Umbilical cord (tissue), 2 donors: ENCODE measurements around the gene LPCAT1. TPM values are rescaled to one million over a fixed set of nuclear protein-coding genes. Genes with fewer than 3 reads are reported as not detected.

Source experiments
- DNase-seq: peaks from one replicate; pipeline ENCODE4 v3.0.0-alpha.2; 2015; ENCODE audit warnings: low spot score
- total RNA-seq: library from RNA; depleted of rRNA; stranded (reverse); fragments of >200 nt; gene quantifications from one replicate; pipeline ENCODE4 v1.2.3, GENCODE V29; 2014; ENCODE audit warnings: low replicate concordance; ENCODE audit not compliant: insufficient read depth

The LPCAT1 gene
- total RNA-seq, 1 donor from 2014 or later = 46.0 TPM

GRCh38 chr5:1497795-1498622 is 25.8 kb downstream of the LPCAT1 start:
- no peak for DNase-seq

- no peak for DNase-seq
Measured at GRCh38 chr5:1497242-1497777, 26.4 kb downstream of the LPCAT1 start.

GRCh38 chr5:1495525-1495897 is 28.2 kb downstream of the LPCAT1 start:
- DNase-seq = no peak

GRCh38 chr5:1494780-1495524 is 28.8 kb downstream of the LPCAT1 start:
- DNase-seq = no peak

GRCh38 chr5:1493941-1494340 is 29.8 kb downstream of the LPCAT1 start:
- DNase-seq = no peak

GRCh38 chr5:1493413-1493812 is 30.3 kb downstream of the LPCAT1 start:
- no peak for DNase-seq

GRCh38 chr5:1492757-1493156 is 31.0 kb downstream of the LPCAT1 start:
- no peak for DNase-seq

GRCh38 chr5:1490376-1490775 is 33.4 kb downstream of the LPCAT1 start:
- DNase-seq = no peak

- no peak for DNase-seq
Measured at GRCh38 chr5:1489754-1490153, 34.0 kb downstream of the LPCAT1 start.

- DNase-seq = no peak
Measured at GRCh38 chr5:1488882-1489680, 34.7 kb downstream of the LPCAT1 start.

GRCh38 chr5:1487079-1487764 is 36.5 kb downstream of the LPCAT1 start:
- no peak for DNase-seq

GRCh38 chr5:1486271-1486670 is 37.5 kb downstream of the LPCAT1 start:
- DNase-seq = no peak

- no peak for DNase-seq
Measured at GRCh38 chr5:1485579-1486118, 38.1 kb downstream of the LPCAT1 start.

- no peak for DNase-seq
Measured at GRCh38 chr5:1484730-1485578, 38.8 kb downstream of the LPCAT1 start.

- no peak for DNase-seq
Measured at GRCh38 chr5:1483856-1484729, 39.7 kb downstream of the LPCAT1 start.

- DNase-seq = no peak
Measured at GRCh38 chr5:1483064-1483463, 40.7 kb downstream of the LPCAT1 start.

GRCh38 chr5:1481959-1482331 is 41.8 kb downstream of the LPCAT1 start:
- no peak for DNase-seq

- DNase-seq = no peak
Measured at GRCh38 chr5:1481266-1481958, 42.3 kb downstream of the LPCAT1 start.

- DNase-seq = no peak
Measured at GRCh38 chr5:1480806-1481205, 43.0 kb downstream of the LPCAT1 start.
